ENCODE data around the gene IQCF5. TPM values are rescaled to one million over a fixed set of nuclear protein-coding genes. Genes with fewer than 3 reads are reported as not detected.

IQCF5 gene
- total RNA-seq, 1 experiment from 2014 or later, result not detected

- Histone ChIP-seq H4K20me1 (ENCODE audit: control insufficient read depth, insufficient read depth, insufficient read length) (no peaks in the 10 kb centered on the region), H2AK5ac (ENCODE audit: insufficient read length, low read length) (no peak overlapping the region), H3K79me2 (ENCODE audit: insufficient read depth, low read length) (no peaks in the 10 kb centered on the region), H3T11ph (ENCODE audit: low read length) (no peak overlapping the region), H2AFZ (ENCODE audit: low read length) (no peak overlapping the region), H3K4me1 (ENCODE audit: insufficient read depth, low read length) (no peaks in the 10 kb centered on the region), H2BK15ac (ENCODE audit: low read depth, low read length) (no peak overlapping the region), H3K9me3 (ENCODE audit: control insufficient read depth, low read depth, low read length) (no peaks in the 10 kb centered on the region), H3K4ac (ENCODE audit: low read depth, low read length) (no peak overlapping the region), H3K56ac (ENCODE audit: insufficient read length, low read depth, low read length) (no peak overlapping the region), H3K14ac (ENCODE audit: insufficient read depth, low read length) (no peak overlapping the region), H3K9ac (ENCODE audit: extremely low read depth, insufficient read length, low read length) (no peak overlapping the region), H2BK12ac (ENCODE audit: insufficient read length, low read depth, low read length) (no peak overlapping the region), H2BK5ac (ENCODE audit: insufficient read length, low read length) (no peak overlapping the region), H4K91ac (ENCODE audit: insufficient read length, low read depth, low read length) (no peak overlapping the region), H3K4me2 (ENCODE audit: insufficient read depth, insufficient read length, low read length) (no peak overlapping the region), H3K23ac (ENCODE audit: insufficient read length, low read depth, low read length) (no peak overlapping the region), H2BK120ac (ENCODE audit: low read depth, low read length, poor library complexity, severe bottlenecking) (no peak overlapping the region), H4K5ac (ENCODE audit: insufficient read length, low read depth, low read length) (no peak overlapping the region), H3K27ac (ENCODE audit: insufficient read length, low read depth, low read length) (no peak overlapping the region), H3K79me1 (ENCODE audit: insufficient read depth, low read depth, low read length, poor library complexity, severe bottlenecking) (no peaks in the 10 kb centered on the region), H2BK20ac (ENCODE audit: low read depth, low read length, poor library complexity, severe bottlenecking) (no peak overlapping the region), H3K18ac (ENCODE audit: insufficient read length, low read depth, low read length) (no peak overlapping the region), H4K8ac (replicated peaks; ENCODE audit: insufficient read length, low read depth, low read length) (no peak overlapping the region), H3K23me2 (ENCODE audit: insufficient read length, low read depth, low read length, poor library complexity, severe bottlenecking) (no peaks in the 10 kb centered on the region), H3K27me3 (ENCODE audit: insufficient read depth, low read length) (no peaks in the 10 kb centered on the region)
- peaks cover 0 to 3% of the 10 kb centered on the region in 2 experiments; a peak in 1 of 4 replicates for H3K4me1 Mint-ChIP-seq
- H3K9me3 Mint-ChIP-seq, result peaks cover 22 to 37% of the 10 kb centered on the region in 2 experiments
- DNase-seq, result no peak
- no peak overlapping the region for H3K4me3 Mint-ChIP-seq
- WGBS (ENCODE audit: extremely low coverage, insufficient read length, low lambda C conversion rate), result no CpG with 5 or more reads among the region's 13 CpGs
- H3K27me3 Mint-ChIP-seq (ENCODE audit: low read depth), result peaks cover 4% of the 10 kb centered on the region
- TF ChIP-seq, protein P1, sequence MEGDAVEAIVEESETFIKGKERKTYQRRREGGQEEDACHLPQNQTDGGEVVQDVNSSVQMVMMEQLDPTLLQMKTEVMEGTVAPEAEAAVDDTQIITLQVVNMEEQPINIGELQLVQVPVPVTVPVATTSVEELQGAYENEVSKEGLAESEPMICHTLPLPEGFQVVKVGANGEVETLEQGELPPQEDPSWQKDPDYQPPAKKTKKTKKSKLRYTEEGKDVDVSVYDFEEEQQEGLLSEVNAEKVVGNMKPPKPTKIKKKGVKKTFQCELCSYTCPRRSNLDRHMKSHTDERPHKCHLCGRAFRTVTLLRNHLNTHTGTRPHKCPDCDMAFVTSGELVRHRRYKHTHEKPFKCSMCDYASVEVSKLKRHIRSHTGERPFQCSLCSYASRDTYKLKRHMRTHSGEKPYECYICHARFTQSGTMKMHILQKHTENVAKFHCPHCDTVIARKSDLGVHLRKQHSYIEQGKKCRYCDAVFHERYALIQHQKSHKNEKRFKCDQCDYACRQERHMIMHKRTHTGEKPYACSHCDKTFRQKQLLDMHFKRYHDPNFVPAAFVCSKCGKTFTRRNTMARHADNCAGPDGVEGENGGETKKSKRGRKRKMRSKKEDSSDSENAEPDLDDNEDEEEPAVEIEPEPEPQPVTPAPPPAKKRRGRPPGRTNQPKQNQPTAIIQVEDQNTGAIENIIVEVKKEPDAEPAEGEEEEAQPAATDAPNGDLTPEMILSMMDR (conservative IDR thresholded peaks at IDR 0.05), result no peak
- H3K27ac Mint-ChIP-seq, result no peak overlapping the region
- H3K36me3 Mint-ChIP-seq (ENCODE audit: insufficient read depth in 1 of 3, low read depth in 3 of 3), result peaks cover 4 to 5% (median 5%) of the 10 kb centered on the region in 3 experiments; a peak in 5 of 7 replicates
These were observed 45.1 kb downstream of the IQCF5 start for GRCh38 chr3:51830345-51830744.

Measured in H9 (cell line).